ENCODE data around the gene OSMR. TPM values are rescaled to one million over a fixed set of nuclear protein-coding genes. Genes with fewer than 3 reads are reported as not detected.

OSMR gene
- total and polyA plus RNA-seq, 2 donors (not counting 1 experiment from before 2014, with no cell fraction given), result not detected

- ChIA-PET CTCF (no interaction called here), POLR2A (no interaction called here)
- Histone ChIP-seq H3K27me3 (replicated peaks in 1 of 4; ENCODE audit: control extremely low read depth in 1 of 4, control insufficient read depth in 3 of 4, insufficient read depth in 4 of 4, low read length in 3 of 4) (no peaks in the 10 kb centered on the region), H3K27ac (ENCODE audit: low read length in 2 of 2) (no peak overlapping the region), H3K79me2 (ENCODE audit: control insufficient read depth, insufficient read depth, low read length) (no peaks in the 10 kb centered on the region), H3K36me3 (replicated peaks in 1 of 2; ENCODE audit: control extremely low read depth in 1 of 2, control insufficient read depth in 1 of 2, extremely low read depth in 1 of 2, insufficient read depth in 2 of 2, low read length in 1 of 2) (peaks cover 10 to 35% of the 10 kb centered on the region in 2 experiments), H3K4me3 (ENCODE audit: control extremely low read depth in 1 of 5, extremely low read depth in 1 of 5, insufficient read depth in 1 of 5, low read depth in 2 of 5, low read length in 4 of 5) (no peak overlapping the region), H4K20me1 (ENCODE audit: control insufficient read depth, insufficient read depth, low read length, poor library complexity, severe bottlenecking) (no peaks in the 10 kb centered on the region), H2AFZ (ENCODE audit: insufficient read depth, low read depth, low read length, poor library complexity, severe bottlenecking) (no peak overlapping the region), H3K4me2 (replicated peaks; ENCODE audit: low read depth, low read length, poor library complexity, severe bottlenecking) (no peak overlapping the region), H3K9me3 (ENCODE audit: control extremely low read depth in 1 of 3, control insufficient read depth in 2 of 3, insufficient read depth in 1 of 3, low read length in 2 of 3) (no peaks in the 10 kb centered on the region), H3K4me1 (ENCODE audit: control insufficient read depth in 2 of 2, insufficient read depth in 2 of 2, low read length in 2 of 2) (no peaks in the 10 kb centered on the region), H3K9ac (ENCODE audit: low read length) (no peak overlapping the region)
- H3K9me3 Mint-ChIP-seq (ENCODE audit: insufficient read depth), result no peaks in the 10 kb centered on the region
- intact Hi-C loops (cut with micrococcal nuclease), result no loop called here
- no CpG with 5 or more reads among the region's 2 CpGs for WGBS (ENCODE audit: insufficient coverage)
- ATAC-seq (ENCODE audit: low read depth), result no peak
- DNase-seq, result no peak
- no peaks in the 10 kb centered on the region for H3K27me3 Mint-ChIP-seq
- H3K4me3 Mint-ChIP-seq, result no peak overlapping the region
- H3K4me1 Mint-ChIP-seq, result no peaks in the 10 kb centered on the region
- no peak for TF ChIP-seq EZH2 (IDR thresholded peaks at IDR 0.05; ENCODE audit: borderline replicate concordance, insufficient read depth, low read depth, low read length, poor library complexity, severe bottlenecking)
- no peak for TF ChIP-seq CTCF (IDR thresholded peaks at IDR 0.05)
- H3K27ac Mint-ChIP-seq, result no peak overlapping the region
Observed at GRCh38 chr5:38940230-38940858, 94.5 kb downstream of the OSMR start.

- Histone ChIP-seq H3K9ac (ENCODE audit: low read length) (no peak overlapping the region), H3K79me2 (ENCODE audit: control insufficient read depth, insufficient read depth, low read length) (no peaks in the 10 kb centered on the region), H3K4me2 (replicated peaks; ENCODE audit: low read depth, low read length, poor library complexity, severe bottlenecking) (no peak overlapping the region), H2AFZ (ENCODE audit: insufficient read depth, low read depth, low read length, poor library complexity, severe bottlenecking) (no peak overlapping the region), H3K4me3 (ENCODE audit: control extremely low read depth in 1 of 5, extremely low read depth in 1 of 5, insufficient read depth in 1 of 5, low read depth in 2 of 5, low read length in 4 of 5) (no peak overlapping the region), H3K4me1 (ENCODE audit: control insufficient read depth in 2 of 2, insufficient read depth in 2 of 2, low read length in 2 of 2) (no peaks in the 10 kb centered on the region), H4K20me1 (ENCODE audit: control insufficient read depth, insufficient read depth, low read length, poor library complexity, severe bottlenecking) (no peaks in the 10 kb centered on the region), H3K9me3 (ENCODE audit: control extremely low read depth in 1 of 3, control insufficient read depth in 2 of 3, insufficient read depth in 1 of 3, low read length in 2 of 3) (no peaks in the 10 kb centered on the region), H3K27me3 (replicated peaks in 1 of 4; ENCODE audit: control extremely low read depth in 1 of 4, control insufficient read depth in 3 of 4, insufficient read depth in 4 of 4, low read length in 3 of 4) (no peaks in the 10 kb centered on the region), H3K27ac (ENCODE audit: low read length in 2 of 2) (no peak overlapping the region), H3K36me3 (replicated peaks in 1 of 2; ENCODE audit: control extremely low read depth in 1 of 2, control insufficient read depth in 1 of 2, extremely low read depth in 1 of 2, insufficient read depth in 2 of 2, low read length in 1 of 2) (peaks cover 10 to 38% of the 10 kb centered on the region in 2 experiments)
- ChIA-PET CTCF (interaction anchor here (0.6 kb wide), 1 partner anchor 30 kb away, joined by 3 read pairs; no protein-coding TSS in a partner anchor), POLR2A (no interaction called here)
- intact Hi-C loops (cut with micrococcal nuclease), result no loop called here
- no CpG with 5 or more reads among the region's 2 CpGs for WGBS (ENCODE audit: insufficient coverage)
- no peaks in the 10 kb centered on the region for H3K27me3 Mint-ChIP-seq
- TF ChIP-seq CTCF (IDR thresholded peaks at IDR 0.05) (no peak), EZH2 (IDR thresholded peaks at IDR 0.05; ENCODE audit: borderline replicate concordance, insufficient read depth, low read depth, low read length, poor library complexity, severe bottlenecking) (no peak)
- H3K27ac Mint-ChIP-seq, result no peak overlapping the region
- H3K4me3 Mint-ChIP-seq, result no peak overlapping the region
- ATAC-seq (ENCODE audit: low read depth), result no peak
- DNase-seq, result no peak
- H3K4me1 Mint-ChIP-seq, result no peaks in the 10 kb centered on the region
- H3K9me3 Mint-ChIP-seq (ENCODE audit: insufficient read depth), result no peaks in the 10 kb centered on the region
Observed at GRCh38 chr5:38941912-38942311, 96.1 kb downstream of the OSMR start.
